GM19452 (cell line): ENCODE data around the gene SEZ6L2.
"Not testable (repeated sequence)": the region's sequence is repeated elsewhere in the genome, so short reads cannot be mapped to it uniquely, and the experiment has no call there.

ENCODE experiments used
- ATAC-seq: cut with Tn5 transposase; IDR thresholded peaks from one replicate; pipeline ENCODE4 v1.9.1; 2021; ENCODE audit not compliant: unreplicated experiment

Gene SEZ6L2

GRCh38 chr16:29858149-29858849 lies 41.1 kb downstream of the SEZ6L2 start:
- ATAC-seq = no peak

DNA sequence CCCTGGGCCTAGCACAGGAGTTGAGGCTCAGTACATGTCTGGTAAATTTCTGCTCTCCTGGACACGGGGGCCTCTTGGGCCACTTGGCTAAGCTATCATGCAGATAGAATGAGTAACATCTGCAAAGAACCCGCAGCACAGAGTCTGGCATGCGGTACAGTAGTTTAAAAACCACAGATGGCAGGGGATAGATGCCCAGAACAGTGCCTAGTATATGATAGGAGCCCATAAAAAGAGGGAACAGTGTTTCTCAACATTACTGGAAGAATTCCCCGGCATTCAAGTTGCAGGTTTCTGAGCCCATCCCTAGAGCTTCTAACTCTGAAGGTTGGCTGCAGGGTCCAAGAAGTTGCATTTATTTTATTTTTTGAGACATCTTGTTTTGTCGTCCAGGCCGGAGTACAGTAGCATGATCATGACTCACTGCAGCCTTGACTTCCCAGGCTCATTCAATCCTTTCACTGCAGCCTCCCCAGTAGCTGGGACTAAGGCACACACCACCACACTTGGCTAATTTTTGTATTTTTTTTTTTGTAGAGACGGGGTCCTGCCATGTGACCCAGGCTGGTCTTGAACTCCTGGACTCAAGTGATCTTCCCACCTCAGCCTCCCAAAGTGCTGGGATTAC lies 42.1 kb downstream of the SEZ6L2 start:
- ATAC-seq = no peak

DNA sequence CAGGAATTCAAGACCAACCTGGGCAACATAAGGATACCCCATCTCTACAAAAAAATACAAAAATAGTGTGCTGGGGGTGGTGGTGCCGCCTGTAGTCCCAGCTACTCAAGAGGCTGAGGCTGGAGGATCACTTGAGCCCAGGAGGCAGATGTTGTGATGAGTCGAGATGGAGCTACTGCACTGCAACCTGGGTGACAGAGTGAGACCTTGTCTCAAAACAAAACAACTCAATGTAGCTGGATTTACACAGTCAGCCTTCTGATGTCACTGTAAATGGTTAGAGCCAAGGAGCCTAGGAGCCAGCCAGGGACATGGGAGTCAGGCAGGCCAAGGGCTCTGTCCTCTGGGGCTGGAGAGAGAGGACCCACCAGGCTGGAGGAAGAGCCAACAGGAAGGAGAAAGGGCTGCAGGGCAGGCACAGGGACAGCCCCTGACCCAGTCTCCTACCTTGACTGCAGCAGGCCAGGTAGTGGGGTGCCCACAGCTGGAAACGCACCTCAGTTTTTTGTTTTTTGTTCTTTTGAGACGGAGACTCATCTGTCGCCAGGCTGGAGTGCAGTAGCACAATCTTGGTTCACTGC lies 44.7 kb downstream of the SEZ6L2 start:
- ATAC-seq = no peak

- ATAC-seq = no peak
Observed at GRCh38 chr16:29852654-29853053, 46.7 kb downstream of the SEZ6L2 start.

DNA sequence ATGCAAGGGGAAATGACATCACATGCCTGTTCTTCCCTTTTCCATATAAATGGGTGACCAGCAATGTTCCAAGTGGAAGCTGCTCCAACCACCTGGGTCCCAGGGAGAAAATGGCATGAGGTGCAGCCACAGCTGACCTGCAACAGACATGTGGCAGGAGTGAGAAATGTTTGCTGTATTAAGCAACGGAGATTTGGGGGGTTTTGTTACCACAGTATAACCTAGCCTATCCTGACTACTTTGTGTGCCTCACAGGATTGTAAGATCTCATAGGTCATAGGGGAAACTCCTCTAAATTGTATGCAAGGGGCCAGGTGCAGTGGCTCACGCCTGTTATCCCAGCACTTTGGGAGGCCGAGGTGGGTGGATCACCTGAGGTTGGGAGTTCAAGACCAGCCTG lies 48.4 kb downstream of the SEZ6L2 start:
- no peak for ATAC-seq

DNA sequence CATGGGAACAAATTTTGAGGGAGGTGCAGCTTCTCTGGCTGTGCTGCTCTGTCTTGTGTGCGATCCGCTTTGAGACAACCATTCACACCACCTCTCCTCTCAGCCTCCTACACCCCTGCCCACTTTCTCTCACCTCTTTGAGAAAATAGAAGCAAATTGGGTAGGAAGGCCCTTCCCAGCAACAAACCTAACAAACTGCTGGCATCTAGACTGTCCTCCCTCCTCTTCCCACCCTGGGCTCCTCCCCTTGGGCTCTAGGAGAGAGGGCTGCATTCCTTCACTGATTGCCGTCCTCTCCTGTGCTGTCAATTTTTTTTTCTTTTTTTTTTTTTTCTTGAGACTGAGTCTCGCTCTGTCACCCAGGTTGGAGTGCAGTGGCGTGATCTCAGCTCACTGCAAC lies 49.8 kb downstream of the SEZ6L2 start:
- ATAC-seq = no peak

DNA sequence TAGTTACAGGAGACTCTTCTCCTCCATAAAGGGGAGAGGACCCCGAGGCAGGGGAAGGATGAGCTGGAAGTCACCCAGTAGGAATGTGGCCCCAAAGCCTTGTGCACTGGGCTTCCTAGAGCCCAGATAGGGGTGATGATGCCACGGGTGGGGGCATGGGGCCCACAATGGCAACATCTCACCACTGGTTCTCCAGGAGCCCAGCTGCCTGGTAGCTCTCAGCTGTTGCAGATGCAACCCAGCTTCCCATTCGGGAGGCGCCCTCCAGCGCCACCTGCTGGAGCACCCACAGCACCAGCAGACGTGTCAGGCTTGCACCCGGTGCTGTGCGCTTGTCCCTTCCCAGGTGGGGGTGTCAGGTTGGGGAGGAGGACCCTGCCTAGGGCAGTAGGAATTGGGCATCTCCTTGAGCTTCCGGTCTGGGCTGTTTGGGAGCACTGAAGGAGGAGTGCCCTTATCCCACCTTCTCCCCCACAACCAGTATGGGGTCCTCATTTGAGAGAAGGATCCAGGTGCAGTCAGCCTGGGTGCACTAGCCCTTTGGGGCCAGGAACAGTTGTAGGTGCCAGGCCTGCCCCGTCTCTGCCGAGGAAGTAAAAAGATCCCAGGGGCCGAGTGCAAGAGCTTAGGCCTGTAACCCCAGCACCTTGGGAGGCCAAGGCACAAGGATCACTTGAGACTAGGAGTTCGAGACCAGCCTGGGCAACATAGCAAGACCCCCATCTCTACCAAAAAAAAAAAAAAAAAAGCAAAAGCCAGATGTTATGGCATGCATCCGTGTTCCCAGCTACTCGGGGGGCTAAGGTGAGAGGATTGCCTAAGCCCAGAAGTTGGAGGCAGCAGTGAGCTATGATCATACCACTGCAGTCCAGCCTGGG lies 50.7 kb downstream of the SEZ6L2 start:
- no peak for ATAC-seq

- ATAC-seq = no peak
Observed at GRCh38 chr16:29845656-29846055, 53.7 kb downstream of the SEZ6L2 start.

GRCh38 chr16:29844575-29845331 lies 54.6 kb downstream of the SEZ6L2 start:
- ATAC-seq = no peak

DNA sequence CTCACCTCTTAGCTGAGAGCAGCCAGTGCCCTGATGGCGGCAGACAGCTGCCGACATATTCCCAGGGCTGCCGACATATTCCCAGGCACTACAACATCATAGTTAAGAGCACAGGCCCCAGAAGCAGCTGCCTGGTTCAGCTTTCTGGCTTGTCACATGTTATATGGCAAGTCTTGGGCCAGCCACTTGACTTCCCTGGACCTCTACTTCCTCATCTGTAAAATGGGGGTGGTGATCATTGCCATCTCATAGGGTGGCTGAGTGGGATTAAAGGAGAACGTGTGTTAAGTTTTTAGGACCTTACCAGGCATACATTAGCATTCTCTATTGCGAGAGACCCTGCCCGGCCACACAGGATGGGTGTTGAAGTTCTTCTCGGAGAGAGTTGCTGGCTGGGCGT lies 55.4 kb downstream of the SEZ6L2 start:
- no peak for ATAC-seq

DNA sequence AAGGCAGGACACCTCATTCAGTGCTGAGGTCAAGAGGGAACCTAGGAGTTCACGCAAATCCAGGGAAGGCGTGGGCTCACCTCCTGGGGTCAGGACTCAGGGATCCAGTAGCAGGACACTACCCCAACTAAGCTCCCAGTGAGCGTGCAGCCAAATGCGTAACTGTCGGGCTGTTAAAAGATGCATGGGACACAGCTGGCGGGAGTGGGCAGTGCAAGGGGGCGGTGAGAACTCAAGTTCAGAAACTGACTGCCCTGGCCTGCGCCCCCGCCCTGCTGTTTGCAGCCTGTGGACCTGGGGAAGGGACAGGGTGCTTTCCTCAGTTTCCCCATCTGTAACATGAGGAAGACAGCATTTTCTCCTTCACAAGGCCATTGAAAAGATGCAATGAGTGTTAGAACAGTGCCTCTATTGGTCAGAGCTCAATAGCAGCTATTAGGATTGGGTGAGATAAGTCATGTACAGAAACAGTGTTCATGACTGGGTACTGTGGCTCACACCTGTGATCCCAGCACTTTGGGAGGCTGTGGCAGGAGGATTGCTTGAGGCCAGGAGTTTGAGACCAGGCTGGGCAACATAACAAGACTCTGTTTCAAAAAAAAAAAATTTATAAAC lies 56.5 kb downstream of the SEZ6L2 start:
- no peak for ATAC-seq

- ATAC-seq = no peak
Observed at GRCh38 chr16:29841631-29842030, 57.7 kb downstream of the SEZ6L2 start.

GRCh38 chr16:29840240-29840639 lies 59.1 kb downstream of the SEZ6L2 start:
- ATAC-seq = no peak

DNA sequence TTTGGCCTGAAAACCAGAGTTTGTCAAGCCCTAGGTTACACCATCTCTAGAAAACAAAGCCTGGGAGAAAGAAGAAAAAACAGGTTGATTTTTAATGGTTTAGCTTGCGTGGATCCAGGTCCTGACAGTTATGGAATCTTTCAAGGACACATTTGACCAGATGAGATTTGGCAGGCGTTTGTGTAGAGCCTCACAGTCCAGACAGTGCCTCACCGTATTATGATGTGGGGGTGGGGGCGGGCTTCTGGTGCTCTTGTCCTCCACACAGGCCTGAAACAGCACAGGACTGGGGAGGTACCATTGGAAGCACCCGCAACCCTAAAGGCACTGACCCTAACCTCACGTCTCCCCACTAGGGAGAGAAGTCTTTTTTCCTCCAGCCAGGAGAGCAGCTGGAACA lies 59.5 kb downstream of the SEZ6L2 start:
- ATAC-seq = no peak

- no peak for ATAC-seq
Observed at GRCh38 chr16:29837841-29838240, 61.5 kb downstream of the SEZ6L2 start.

GRCh38 chr16:29836623-29837022 lies 62.7 kb downstream of the SEZ6L2 start:
- no peak for ATAC-seq

DNA sequence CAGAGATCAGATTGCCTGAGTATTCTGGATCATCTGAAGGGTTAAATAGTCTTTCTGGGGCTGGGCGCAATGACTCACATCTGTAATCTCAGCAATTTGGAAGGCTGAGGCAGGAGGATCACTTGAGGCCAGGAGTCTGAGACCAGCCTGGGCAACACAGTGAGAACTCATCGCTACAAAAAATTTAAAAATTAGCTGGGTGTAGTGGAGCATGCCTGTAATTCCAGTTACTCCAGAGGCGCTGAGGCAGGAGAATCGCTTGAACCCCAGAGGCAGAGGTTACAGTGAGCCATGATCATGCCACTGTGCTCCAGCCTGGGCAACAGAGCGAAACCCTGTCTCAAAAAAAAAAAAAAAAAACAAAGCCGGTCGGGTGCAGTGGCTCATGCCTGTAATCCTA lies 63.4 kb downstream of the SEZ6L2 start:
- no peak for ATAC-seq

DNA sequence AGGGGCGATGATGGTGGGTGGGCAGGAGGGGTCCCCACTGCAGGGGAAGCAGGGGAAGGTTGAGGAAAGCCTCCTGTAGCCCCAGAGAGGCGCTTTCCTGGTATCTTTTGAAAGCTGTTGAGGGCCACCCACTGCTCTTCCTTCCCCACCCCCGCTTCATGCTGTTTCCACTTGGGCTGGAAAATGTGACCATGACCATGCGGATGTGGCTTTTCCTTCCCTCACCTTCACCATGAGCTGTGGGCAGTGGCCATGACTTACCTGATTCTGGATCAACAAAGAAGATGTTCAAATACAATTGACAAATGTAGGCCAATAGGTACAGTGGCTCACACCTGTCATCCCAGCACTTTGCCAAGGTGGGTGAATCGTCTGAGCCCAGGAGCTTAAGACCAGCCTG lies 65.3 kb downstream of the SEZ6L2 start:
- ATAC-seq = no peak

- ATAC-seq = not testable (repeated sequence)
Observed at GRCh38 chr16:29833219-29833618, 66.1 kb downstream of the SEZ6L2 start.

- no peak for ATAC-seq
Observed at GRCh38 chr16:29831490-29831889, 67.9 kb downstream of the SEZ6L2 start.
